ENCODE measurements around the gene CEP131.

Gene CEP131

DNA sequence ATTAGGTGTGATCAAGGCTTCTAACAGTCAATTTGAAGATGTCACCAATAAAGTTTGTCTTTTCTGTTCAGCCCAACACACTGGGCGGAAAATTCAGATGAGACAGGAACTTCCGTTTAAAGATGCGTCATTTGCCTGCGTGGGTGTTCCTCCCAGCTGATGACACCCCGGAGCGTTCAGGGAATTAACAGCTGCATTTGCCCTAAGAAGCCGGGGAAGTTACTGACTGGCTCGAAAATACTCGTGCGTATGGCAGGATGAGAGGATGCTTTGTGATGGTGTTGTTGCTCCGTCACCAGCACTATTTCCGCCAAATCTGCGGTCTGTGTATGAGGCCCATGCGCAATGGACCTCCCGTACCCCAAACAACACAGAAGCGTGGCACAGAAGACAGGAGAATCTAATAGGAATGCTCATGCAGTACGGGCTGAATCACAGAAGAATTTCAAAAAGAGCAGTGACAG lies 69.4 kb downstream of the CEP131 start:
- no peaks in the 10 kb centered on the region for H3K36me3 ChIP-seq (ENCODE audit: control insufficient read depth, insufficient read depth, low read length)
- no peak for DNase-seq (ENCODE audit: extremely low read depth, insufficient read length)
- no peak for TF ChIP-seq CTCF (IDR thresholded peaks at IDR 0.05; ENCODE audit: insufficient read depth, low read length, poor library complexity, severe bottlenecking)
- H3K27me3 ChIP-seq (replicated peaks; ENCODE audit: control insufficient read depth, insufficient read depth, low read length) = no peaks in the 10 kb centered on the region
- no peak overlapping the region; the same call in 1 of the 2 replicates for H3K4me3 ChIP-seq (replicated peaks; ENCODE audit: low read depth, low read length)

DNA sequence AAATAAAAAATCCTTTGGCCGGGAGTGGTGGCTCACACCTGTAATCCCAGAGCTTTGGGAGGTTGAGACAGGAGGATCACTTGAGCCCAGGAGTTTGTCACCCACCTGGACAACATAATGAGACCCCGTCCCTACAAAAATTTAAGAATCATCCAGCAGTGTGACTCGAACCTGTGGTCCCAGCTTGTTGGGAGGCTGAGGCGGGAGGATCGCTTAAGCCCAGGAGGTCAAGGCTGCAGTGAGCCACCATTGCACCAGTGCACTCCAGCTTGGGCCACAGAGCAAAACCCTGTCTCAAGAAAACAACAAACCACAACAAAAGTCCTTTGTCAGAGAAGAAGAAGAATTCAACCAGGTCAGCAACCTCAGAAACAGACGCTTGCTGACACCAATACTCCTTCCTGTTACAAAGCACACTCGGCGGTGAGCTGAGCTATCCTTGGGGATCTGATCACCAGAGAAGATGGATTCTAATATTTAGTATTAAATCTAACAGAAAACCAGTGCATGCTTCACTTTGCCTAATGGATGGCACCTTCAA lies 70.4 kb downstream of the CEP131 start:
- H3K36me3 ChIP-seq (ENCODE audit: control insufficient read depth, insufficient read depth, low read length) = no peaks in the 10 kb centered on the region
- H3K4me3 ChIP-seq (replicated peaks; ENCODE audit: low read depth, low read length) = no peak overlapping the region
- H3K27me3 ChIP-seq (replicated peaks; ENCODE audit: control insufficient read depth, insufficient read depth, low read length) = no peaks in the 10 kb centered on the region
- no peak for TF ChIP-seq CTCF (IDR thresholded peaks at IDR 0.05; ENCODE audit: insufficient read depth, low read length, poor library complexity, severe bottlenecking)
- no peak for DNase-seq (ENCODE audit: extremely low read depth, insufficient read length)

- DNase-seq (ENCODE audit: extremely low read depth, insufficient read length) = no peak
- Histone ChIP-seq H3K36me3 (ENCODE audit: control insufficient read depth, insufficient read depth, low read length) (no peaks in the 10 kb centered on the region), H3K4me3 (replicated peaks; ENCODE audit: low read depth, low read length) (no peak overlapping the region), H3K27me3 (replicated peaks; ENCODE audit: control insufficient read depth, insufficient read depth, low read length) (no peaks in the 10 kb centered on the region)
- TF ChIP-seq CTCF (IDR thresholded peaks at IDR 0.05; ENCODE audit: insufficient read depth, low read length, poor library complexity, severe bottlenecking) = no peak
Measured at GRCh38 chr17:81151278-81151677, 71.5 kb downstream of the CEP131 start.

- no peaks in the 10 kb centered on the region for H3K36me3 ChIP-seq (ENCODE audit: control insufficient read depth, insufficient read depth, low read length)
- no peak overlapping the region for H3K4me3 ChIP-seq (replicated peaks; ENCODE audit: low read depth, low read length)
- TF ChIP-seq CTCF (IDR thresholded peaks at IDR 0.05; ENCODE audit: insufficient read depth, low read length, poor library complexity, severe bottlenecking) = no peak
- H3K27me3 ChIP-seq (replicated peaks; ENCODE audit: control insufficient read depth, insufficient read depth, low read length) = no peaks in the 10 kb centered on the region
- DNase-seq (ENCODE audit: extremely low read depth, insufficient read length) = no peak
Measured at GRCh38 chr17:81150377-81151077, 72.2 kb downstream of the CEP131 start.

- no peak for TF ChIP-seq CTCF (IDR thresholded peaks at IDR 0.05; ENCODE audit: insufficient read depth, low read length, poor library complexity, severe bottlenecking)
- DNase-seq (ENCODE audit: extremely low read depth, insufficient read length) = no peak
- Histone ChIP-seq H3K36me3 (ENCODE audit: control insufficient read depth, insufficient read depth, low read length) (no peaks in the 10 kb centered on the region), H3K4me3 (replicated peaks; ENCODE audit: low read depth, low read length) (no peak overlapping the region), H3K27me3 (replicated peaks; ENCODE audit: control insufficient read depth, insufficient read depth, low read length) (no peaks in the 10 kb centered on the region)
Measured at GRCh38 chr17:81148986-81149533, 73.7 kb downstream of the CEP131 start.

All from GM06990 (cell line).